Prostate gland (tissue), 2 donors: ENCODE data around the gene NOTCH2. TPM values are rescaled to one million over a fixed set of nuclear protein-coding genes. Genes with fewer than 3 reads are reported as not detected.

Experiments used
- DNase-seq: peaks from one replicate; pipeline ENCODE4 v3.0.0-alpha.2; 2019; ENCODE audit warnings: low spot score
- H3K27ac ChIP-seq, 2 donors: fragments of 200-600 bp; sonication (generic); 2 replicates each; pipeline ENCODE4 v1.5.1; 2017 to 2019
- H3K27me3 ChIP-seq: fragments of 200-600 bp; sonication (generic); replicated peaks from 2 replicates; pipeline ENCODE4 v1.5.1; 2019; ENCODE audit not compliant: insufficient read depth
- H3K36me3 ChIP-seq, 2 donors: fragments of 200-600 bp; sonication (generic); 1 replicate in 1 of 2; 2 replicates in 1 of 2; pipeline versions ENCODE4 v1.5.1 to v1.8.1; 2017 to 2019
- H3K4me1 ChIP-seq: fragments of 200-600 bp; sonication (generic); replicated peaks from 2 replicates; pipeline ENCODE4 v1.5.1; 2019
- H3K4me3 ChIP-seq, 2 donors: fragments of 200-600 bp; sonication (generic); 2 replicates each; pipeline ENCODE4 v1.5.1; 2017 to 2019
- H3K9me3 ChIP-seq: fragments of 200-600 bp; sonication (generic); 2 replicates; pipeline ENCODE4 v1.5.1; 2017
- CTCF ChIP-seq, 4 experiments: fragments of 200-600 bp in 2 of 4; fragments of 450-650 bp in 2 of 4; sonication (generic) in 2 of 4; IDR thresholded peaks; 1 replicate in 3 of 4; 2 replicates in 1 of 4; pipeline ENCODE4 v1.5.1; 2016 to 2019; ENCODE audit warnings: antibody characterized with exemption in 4 of 4, mild to moderate bottlenecking in 2 of 4, moderate library complexity in 2 of 4
- POLR2A ChIP-seq: fragments of 450-650 bp; IDR thresholded peaks from one replicate; pipeline ENCODE4 v1.6.1; 2016; ENCODE audit warnings: antibody characterized with exemption, mild to moderate bottlenecking
- POLR2AphosphoS5 ChIP-seq: sonication (generic); formaldehyde crosslinking; IDR thresholded peaks from one replicate; pipeline ENCODE4 v1.6.1; 2017; ENCODE audit warnings: antibody characterized with exemption
- WGBS: methylation state at CpG from one replicate; pipeline ENCODE4 v1.1.5; 2018; 5-methylcytosine and 5-hydroxymethylcytosine counted together
- intact Hi-C: fragments of 100-400 bp; cut with DNase I; formaldehyde crosslinking; loops from one replicate; pipeline ENCODE4 v1.14.2; 2022
- total RNA-seq, 2 donors: library from RNA; depleted of rRNA; stranded (reverse); fragments of >200 nt; gene quantifications; one replicate each; pipeline ENCODE4 v1.1.0, GENCODE V29; 2016

The NOTCH2 gene
- total RNA-seq, 2 donors from 2014 or later, result 77.7 to 231 TPM

GRCh38 chr1:119895102-119895501 lies 174.4 kb downstream of the NOTCH2 start:
- DNase-seq, result no peak
- H3K4me3 ChIP-seq, result no peak overlapping the region
- H3K27ac ChIP-seq, result no peak overlapping the region
- 86% methylated on average over 4 of the region's 4 CpGs for WGBS
- TF ChIP-seq CTCF (IDR thresholded peaks at IDR 0.05) (no peak), POLR2A (no peak), POLR2AphosphoS5 (no peak)
- intact Hi-C loops, result no loop called here
- no peaks in the 10 kb centered on the region for H3K36me3 ChIP-seq
- no peaks in the 10 kb centered on the region for H3K9me3 ChIP-seq
- no peaks in the 10 kb centered on the region for H3K27me3 ChIP-seq
- H3K4me1 ChIP-seq, result no peaks in the 10 kb centered on the region

GRCh38 chr1:119893827-119894700 lies 175.4 kb downstream of the NOTCH2 start:
- no peak for DNase-seq
- Histone ChIP-seq H3K27me3 (no peaks in the 10 kb centered on the region), H3K27ac (no peak overlapping the region), H3K36me3 (no peaks in the 10 kb centered on the region), H3K4me3 (no peak overlapping the region), H3K9me3 (no peaks in the 10 kb centered on the region), H3K4me1 (no peaks in the 10 kb centered on the region)
- 67% methylated on average over 10 of the region's 10 CpGs for WGBS
- intact Hi-C loops, result no loop called here
- TF ChIP-seq POLR2A (no peak), POLR2AphosphoS5 (no peak), CTCF (IDR thresholded peaks at IDR 0.05) (no peak)

GRCh38 chr1:119893238-119893791 lies 176.1 kb downstream of the NOTCH2 start:
- intact Hi-C loops, result no loop called here
- H3K27ac ChIP-seq, result no peak overlapping the region
- no peak for TF ChIP-seq CTCF (IDR thresholded peaks at IDR 0.05)
- no peak for TF ChIP-seq POLR2AphosphoS5
- TF ChIP-seq POLR2A, result no peak
- no peak for DNase-seq
- H3K4me1 ChIP-seq, result no peaks in the 10 kb centered on the region
- no peaks in the 10 kb centered on the region for H3K9me3 ChIP-seq
- no peak overlapping the region for H3K4me3 ChIP-seq
- no peaks in the 10 kb centered on the region for H3K27me3 ChIP-seq
- 66% methylated on average over 6 of the region's 6 CpGs for WGBS
- H3K36me3 ChIP-seq, result no peaks in the 10 kb centered on the region

GRCh38 chr1:119891386-119891785 lies 178.1 kb downstream of the NOTCH2 start:
- no peak for DNase-seq
- Histone ChIP-seq H3K27ac (no peak overlapping the region), H3K27me3 (no peaks in the 10 kb centered on the region), H3K36me3 (no peaks in the 10 kb centered on the region), H3K4me3 (no peak overlapping the region), H3K4me1 (no peaks in the 10 kb centered on the region), H3K9me3 (no peaks in the 10 kb centered on the region)
- TF ChIP-seq POLR2A, result no peak
- no peak for TF ChIP-seq CTCF (IDR thresholded peaks at IDR 0.05)
- no peak for TF ChIP-seq POLR2AphosphoS5
- WGBS, result 80% methylated on average over 1 of the region's 1 CpG
- intact Hi-C loops, result no loop called here

GRCh38 chr1:119888476-119888875 lies 181.0 kb downstream of the NOTCH2 start:
- DNase-seq, result no peak
- Histone ChIP-seq H3K4me3 (no peak overlapping the region), H3K36me3 (no peaks in the 10 kb centered on the region), H3K27ac (no peak overlapping the region), H3K4me1 (no peaks in the 10 kb centered on the region), H3K27me3 (no peaks in the 10 kb centered on the region), H3K9me3 (no peaks in the 10 kb centered on the region)
- intact Hi-C loops, result no loop called here
- TF ChIP-seq CTCF (IDR thresholded peaks at IDR 0.05) (no peak), POLR2AphosphoS5 (no peak), POLR2A (no peak)
